ENCODE results near the gene NTM.

Gene NTM

DNA sequence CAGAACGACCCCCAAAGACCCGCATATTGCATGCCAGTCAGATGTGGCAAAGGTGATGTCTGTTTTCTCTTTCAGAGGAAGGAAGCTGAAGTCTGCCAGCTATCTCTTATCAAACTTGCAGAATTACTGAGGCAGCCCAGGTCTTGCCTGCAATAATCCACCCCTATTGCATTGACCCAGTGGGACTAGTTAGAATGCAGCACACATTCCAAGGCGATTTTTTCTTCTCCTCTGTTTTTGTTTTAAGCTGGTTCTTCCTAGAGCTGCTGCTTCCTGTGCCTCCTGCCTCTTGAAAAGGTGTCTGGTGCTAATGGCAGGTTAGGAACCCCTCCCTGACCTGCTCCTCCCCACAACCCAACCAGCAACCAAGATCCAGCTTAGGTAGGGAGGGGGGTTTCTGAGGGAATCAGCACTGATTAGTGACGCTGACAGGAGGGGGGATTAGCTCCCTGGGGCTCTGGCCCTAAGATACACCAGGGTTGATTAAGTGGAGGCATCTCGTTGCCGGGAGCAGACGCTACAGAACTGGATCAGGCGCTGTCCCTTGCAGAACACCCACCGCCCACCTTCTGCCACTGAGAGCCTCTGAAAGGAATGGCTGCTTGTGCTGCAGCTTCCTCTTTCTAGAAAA, 2.8 kb downstream of the NTM start:
- DNase-seq (ENCODE audit: low spot score) = no peak

GRCh38 chr11:131373756-131374155, 3.3 kb downstream of the NTM start:
- no peak for DNase-seq (ENCODE audit: low spot score)

DNA sequence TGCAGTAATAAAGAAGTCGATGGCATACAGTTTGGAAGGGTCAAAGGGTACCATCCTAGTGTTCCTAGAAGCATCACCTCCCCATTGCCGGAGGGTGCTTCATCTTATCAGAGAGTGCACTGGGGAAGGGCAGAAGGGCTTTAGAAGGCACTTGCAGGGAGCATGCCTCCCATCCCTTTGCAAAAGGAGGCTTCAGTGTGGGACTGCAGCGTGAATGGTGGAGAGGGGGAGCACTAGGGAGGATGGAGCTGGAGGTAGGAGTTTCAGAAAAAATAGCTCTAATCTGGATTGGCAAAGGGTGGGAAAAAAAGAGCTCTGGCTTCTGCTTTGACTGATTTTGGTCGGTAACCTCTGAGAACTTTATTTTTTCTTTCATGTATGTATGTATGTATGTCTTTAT, 5.0 kb downstream of the NTM start:
- DNase-seq (ENCODE audit: low spot score) = no peak

GRCh38 chr11:131375915-131376314, 5.5 kb downstream of the NTM start:
- DNase-seq (ENCODE audit: low spot score) = no peak

- no peak for DNase-seq (ENCODE audit: low spot score)
These were observed 8.5 kb downstream of the NTM start for GRCh38 chr11:131378931-131379330.

DNA sequence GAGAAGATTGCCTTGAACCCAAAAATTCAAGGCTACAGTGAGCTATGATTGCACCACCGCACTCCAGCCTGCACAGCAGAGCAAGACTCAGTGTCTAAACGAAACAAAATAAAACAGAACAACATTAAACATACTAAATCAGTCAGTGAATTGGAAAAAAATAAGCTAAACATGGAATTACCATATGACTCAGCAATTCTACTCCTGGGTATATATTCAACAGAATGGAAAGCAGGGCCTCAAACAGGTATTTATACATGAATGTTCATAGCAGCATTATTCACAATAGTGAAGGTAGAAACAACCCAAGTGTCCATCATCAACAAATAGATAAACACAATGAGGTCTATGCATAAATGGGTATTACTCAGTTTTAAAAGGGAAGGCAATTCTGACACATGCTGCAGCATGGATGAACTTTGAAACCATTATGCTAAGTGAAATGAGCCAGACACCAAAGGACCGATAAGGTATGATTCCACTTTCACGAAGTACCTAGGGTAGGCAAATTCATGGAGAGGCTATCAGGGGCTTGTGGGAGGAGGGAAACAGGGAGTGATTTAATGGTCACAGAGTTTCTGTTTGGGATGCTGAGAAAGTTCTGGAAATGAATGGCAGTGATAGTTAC, 15.5 kb downstream of the NTM start:
- DNase-seq (ENCODE audit: low spot score) = no peak

- no peak for DNase-seq (ENCODE audit: low spot score)
These were observed 16.0 kb downstream of the NTM start for GRCh38 chr11:131386408-131386807.

GRCh38 chr11:131388030-131388429, 17.6 kb downstream of the NTM start:
- DNase-seq (ENCODE audit: low spot score) = no peak

- no peak for DNase-seq (ENCODE audit: low spot score)
These were observed 19.2 kb downstream of the NTM start for GRCh38 chr11:131389582-131389981.

DNA sequence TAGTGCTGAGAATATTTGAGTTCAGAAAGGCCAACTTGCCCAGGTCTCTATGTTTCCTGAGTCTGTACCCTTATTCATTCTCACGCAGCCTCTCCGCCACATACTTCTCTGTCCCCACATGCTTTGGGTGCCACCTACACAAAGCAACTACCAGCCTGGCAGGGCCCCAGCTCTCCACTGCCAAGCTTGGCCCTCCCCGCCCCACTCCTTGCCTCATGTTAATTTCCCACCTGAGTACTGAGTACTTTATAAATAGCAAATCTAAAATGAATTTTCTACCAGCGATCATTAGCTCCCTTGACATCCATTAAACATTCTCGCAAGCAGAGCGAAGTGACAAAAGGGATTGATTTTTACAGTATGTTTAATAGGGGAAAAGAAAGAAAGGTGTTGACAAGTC, 20.8 kb downstream of the NTM start:
- no peak for DNase-seq (ENCODE audit: low spot score)

GRCh38 chr11:131392528-131393255, 22.3 kb downstream of the NTM start:
- no peak for DNase-seq (ENCODE audit: low spot score)

- DNase-seq (ENCODE audit: low spot score) = no peak
These were observed 23.3 kb downstream of the NTM start for GRCh38 chr11:131393691-131394090.

GRCh38 chr11:131397675-131398074, 27.3 kb downstream of the NTM start:
- DNase-seq (ENCODE audit: low spot score) = no peak

- no peak for DNase-seq (ENCODE audit: low spot score)
These were observed 31.6 kb downstream of the NTM start for GRCh38 chr11:131402040-131402439.

- no peak for DNase-seq (ENCODE audit: low spot score)
These were observed 33.6 kb downstream of the NTM start for GRCh38 chr11:131404010-131404409.

DNA sequence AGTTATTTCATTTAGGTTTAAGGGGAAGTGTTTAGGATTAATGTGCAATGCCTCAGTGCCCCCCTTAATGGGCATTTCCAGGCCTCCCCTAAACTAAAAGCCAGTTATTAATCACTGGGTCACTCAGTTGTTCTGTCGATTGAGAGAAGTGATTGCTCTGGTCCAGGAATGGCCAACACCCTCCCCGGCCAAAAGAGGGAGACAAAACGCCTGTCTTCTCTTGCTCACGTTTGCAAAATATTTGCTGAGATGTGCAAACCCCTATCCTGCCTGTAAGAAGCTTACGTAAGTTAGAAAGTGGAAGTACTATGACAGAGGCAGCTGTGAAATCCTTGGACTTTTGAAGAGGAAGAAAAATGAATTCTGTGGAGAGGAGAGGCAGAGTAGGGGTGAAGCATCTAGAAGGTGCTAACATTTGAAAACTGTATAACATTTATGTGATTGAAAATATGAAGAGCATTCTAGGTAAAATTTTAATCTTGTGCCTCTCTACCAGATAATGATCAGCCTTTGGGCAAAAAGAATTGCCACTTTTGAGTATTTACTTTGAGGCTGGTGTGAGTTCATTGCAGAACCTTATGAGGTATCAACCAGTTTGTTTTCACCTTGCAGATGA, 37.7 kb downstream of the NTM start:
- no peak for DNase-seq (ENCODE audit: low spot score)

DNA sequence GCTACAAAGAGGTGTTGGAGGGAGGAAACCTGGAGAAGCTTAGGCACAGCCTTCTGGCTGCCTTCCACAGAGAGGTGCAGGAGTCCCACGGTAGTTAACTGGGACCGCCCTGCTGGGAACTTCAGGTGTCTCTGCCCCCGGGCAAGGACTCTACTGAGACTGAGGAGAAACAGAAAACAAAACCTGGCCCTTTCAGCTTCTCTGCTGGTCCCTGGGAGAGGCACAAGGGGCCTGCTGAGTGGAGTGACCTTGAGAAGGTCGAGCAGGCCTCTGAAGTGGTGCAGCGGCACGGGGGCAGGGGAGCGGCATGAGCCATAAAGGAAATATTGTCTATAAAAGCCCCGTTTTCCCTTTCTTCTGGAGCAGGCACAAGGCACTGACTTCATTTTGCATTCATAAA, 38.9 kb downstream of the NTM start:
- no peak for DNase-seq (ENCODE audit: low spot score)

DNA sequence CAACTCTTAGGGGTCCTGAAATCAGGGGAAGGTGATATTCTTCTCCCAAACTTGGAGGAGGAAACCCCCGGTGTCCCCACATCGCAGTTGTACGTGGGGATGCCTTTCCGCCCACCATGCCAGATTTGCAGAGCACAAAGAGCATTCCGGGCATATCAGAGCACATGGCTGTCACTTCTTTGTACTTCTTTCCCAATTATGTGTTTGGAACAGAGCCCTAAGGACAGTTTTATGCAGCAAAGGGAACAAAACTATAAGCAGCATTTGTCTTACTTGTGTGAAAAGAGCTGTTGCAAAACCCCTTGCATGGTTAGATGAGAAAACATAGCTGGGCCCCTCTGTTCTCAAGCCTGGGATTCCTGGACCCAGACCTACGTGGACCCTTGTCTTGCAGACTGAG, 41.2 kb downstream of the NTM start:
- DNase-seq (ENCODE audit: low spot score) = no peak

DNA sequence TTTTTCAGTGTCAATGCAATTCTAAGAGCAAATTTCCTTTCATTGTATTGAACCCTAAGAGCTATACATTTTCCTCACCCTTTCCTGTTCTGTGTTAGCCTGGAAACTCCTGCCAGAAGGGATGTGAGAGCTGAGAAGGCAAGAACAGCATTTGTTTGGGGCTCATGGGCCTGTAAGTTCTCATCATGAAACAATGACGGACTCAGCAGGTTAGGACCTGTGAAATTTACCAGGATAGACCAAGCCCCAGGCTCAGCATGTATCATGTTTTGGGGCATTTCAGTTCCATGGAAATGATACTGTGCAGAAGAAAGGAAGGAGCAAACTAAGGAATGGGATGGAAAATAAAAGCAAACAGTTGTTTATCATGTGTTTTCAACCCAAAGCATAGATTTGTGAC, 41.6 kb downstream of the NTM start:
- no peak for DNase-seq (ENCODE audit: low spot score)

- no peak for DNase-seq (ENCODE audit: low spot score)
These were observed 42.8 kb downstream of the NTM start for GRCh38 chr11:131413217-131413616.

DNA sequence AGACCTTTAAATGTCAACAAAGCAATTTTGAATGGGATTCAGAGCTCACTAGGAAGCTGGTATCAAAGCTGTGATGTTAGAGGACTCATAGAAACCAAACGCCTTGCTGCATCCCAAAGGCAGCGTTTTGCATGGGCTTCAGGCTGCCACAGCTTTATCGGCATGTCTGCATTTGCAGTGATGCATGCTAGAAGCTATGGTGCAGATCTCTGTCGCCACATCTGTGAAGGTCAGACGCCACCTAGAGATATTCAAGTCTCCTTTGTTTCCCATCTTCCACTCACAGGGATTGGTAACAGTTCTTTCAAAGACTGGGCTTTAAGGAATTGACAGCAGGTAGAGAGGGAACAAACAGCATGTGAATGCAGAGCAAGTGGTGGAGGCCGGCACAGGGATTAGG, 47.8 kb downstream of the NTM start:
- no peak for DNase-seq (ENCODE audit: low spot score)

GRCh38 chr11:131421066-131421855, 50.8 kb downstream of the NTM start:
- DNase-seq (ENCODE audit: low spot score) = no peak

Data from activated CD4-positive, alpha-beta T cell treated with anti-CD3 and anti-CD28 coated beads, Interleukin-2, Interleukin-4, amounts not matched to agents 100 ng/mL and 50 ng/mL, durations not matched to agents 16 hours and 8 hours (primary cell).